D721Med (cell line): ENCODE results near the gene VEZT.

Experiments
- DNase-seq: peaks from one replicate; pipeline ENCODE4 v3.0.0; 2011; ENCODE audit warnings: low spot score; ENCODE audit not compliant: insufficient read length
- FAIRE-seq: peaks from 2 replicates; lab custom pipeline; 2011; peaks lifted over from hg19 to GRCh38; lab: Jason Lieb, UNC
- CTCF ChIP-seq: IDR thresholded peaks from 2 replicates; pipeline ENCODE4 v1.5.1; 2012; ENCODE audit warnings: mild to moderate bottlenecking, control low read depth; ENCODE audit not compliant: insufficient read depth; ENCODE audit errors: missing control alignments

The VEZT gene

GRCh38 chr12:95339086-95339788 is 121.6 kb downstream of the VEZT start:
- FAIRE-seq: no peak
- DNase-seq: no peak
- no peak for TF ChIP-seq CTCF

GRCh38 chr12:95342008-95342407 is 124.4 kb downstream of the VEZT start:
- no peak for DNase-seq
- FAIRE-seq: no peak
- TF ChIP-seq CTCF: no peak

GRCh38 chr12:95343461-95344230 is 126.0 kb downstream of the VEZT start:
- FAIRE-seq: no peak
- TF ChIP-seq CTCF: no peak
- no peak for DNase-seq

- FAIRE-seq (no peak), DNase-seq (no peak)
- no peak for TF ChIP-seq CTCF
Observed at GRCh38 chr12:95349291-95349690, 131.7 kb downstream of the VEZT start.

- DNase-seq (no peak), FAIRE-seq (no peak)
- no peak for TF ChIP-seq CTCF
Observed at GRCh38 chr12:95351748-95352147, 134.1 kb downstream of the VEZT start.
